HS-5 (cell line): ENCODE results near the gene GPD1L.
"Not testable (repeated sequence)": the region's sequence is repeated elsewhere in the genome, so short reads cannot be mapped to it uniquely, and the experiment has no call there.

Experiments
- DNase-seq: peaks from one replicate; pipeline ENCODE4 v3.0.0-alpha.2; 2012; ENCODE audit warnings: low read depth

GPD1L gene

GRCh38 chr3:32180141-32180784, 73.8 kb downstream of the GPD1L start:
- DNase-seq, result no peak

DNA sequence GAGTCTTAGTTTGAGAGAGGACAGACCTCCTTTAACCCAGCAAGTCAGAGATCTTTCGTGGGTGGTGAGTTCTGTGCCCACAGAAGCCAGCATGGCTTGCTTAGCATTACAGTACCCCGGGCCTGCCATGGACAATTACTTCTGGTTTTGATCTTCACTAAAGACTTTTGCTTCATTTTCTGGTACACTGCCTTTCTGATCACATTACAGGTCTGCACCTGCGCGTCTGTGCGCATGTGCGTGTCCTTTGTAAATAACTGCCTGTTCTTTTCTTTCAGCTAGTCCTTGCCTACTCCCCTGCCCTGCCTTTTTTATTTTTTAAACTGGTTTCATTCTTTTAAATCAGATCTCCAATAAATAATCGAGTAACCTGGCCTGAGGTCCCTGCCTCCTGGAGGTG, 74.9 kb downstream of the GPD1L start:
- DNase-seq, result no peak

DNA sequence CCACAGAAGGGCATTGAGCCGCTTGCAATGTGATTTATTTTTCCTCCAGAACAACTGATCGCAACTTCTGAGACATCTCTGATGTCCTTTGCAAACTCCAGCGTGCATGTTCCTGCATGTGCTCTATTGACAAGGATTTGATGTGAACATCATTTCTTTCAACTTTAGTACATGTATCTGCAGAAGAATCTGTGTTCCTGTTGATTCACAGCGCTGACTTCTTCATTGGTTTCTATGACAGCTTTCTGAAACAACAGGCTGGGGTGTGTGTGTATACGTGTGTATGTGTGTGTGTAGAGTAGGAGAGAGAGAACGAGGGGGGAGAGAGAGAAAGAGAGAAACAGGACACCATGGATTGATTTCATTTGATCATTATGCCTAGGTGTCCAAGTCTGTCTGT, 75.4 kb downstream of the GPD1L start:
- DNase-seq, result no peak

DNA sequence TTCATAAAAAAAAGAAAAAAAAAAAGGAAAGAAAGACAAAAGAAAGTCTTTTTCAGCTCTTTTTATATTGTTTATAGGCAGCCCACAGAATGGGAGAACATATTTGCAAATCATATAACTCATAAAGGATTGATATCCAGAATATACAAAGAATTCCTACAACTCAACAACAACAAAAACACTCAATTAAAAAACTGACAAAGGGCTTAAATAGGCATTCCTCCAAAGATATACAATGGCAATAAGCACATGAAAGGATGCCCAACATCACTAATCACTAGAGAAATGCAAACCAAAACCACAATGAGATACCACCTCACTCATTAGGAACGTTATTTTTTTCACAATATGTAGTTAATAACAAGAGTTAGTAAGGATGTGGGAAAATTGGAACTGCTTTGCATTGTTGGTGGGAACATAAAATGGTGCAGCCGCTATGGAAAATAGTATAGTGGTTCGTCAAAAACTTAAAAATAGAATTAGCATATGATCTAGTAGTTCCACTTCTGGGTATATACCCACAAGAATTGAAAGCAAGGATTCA, 77.8 kb downstream of the GPD1L start:
- no peak for DNase-seq

DNA sequence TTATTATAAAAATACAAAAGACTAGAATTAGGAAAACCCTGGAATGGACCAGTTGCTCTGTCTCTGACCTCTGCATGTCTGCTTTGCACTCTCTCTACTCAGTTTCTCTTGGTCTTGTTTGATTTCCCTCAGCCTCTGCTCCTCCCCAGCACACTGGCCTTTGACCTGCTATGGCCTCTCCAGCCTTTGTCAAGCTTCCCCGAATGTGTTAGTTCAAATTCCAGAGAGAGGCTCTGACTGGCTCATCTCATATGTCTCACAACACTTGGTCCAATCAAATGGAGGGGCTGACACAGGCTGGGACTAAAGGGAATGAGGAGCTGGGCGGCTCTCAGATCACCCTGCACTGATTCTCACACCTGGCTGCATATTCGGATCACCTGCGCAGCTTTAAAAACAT, 79.7 kb downstream of the GPD1L start:
- no peak for DNase-seq

DNA sequence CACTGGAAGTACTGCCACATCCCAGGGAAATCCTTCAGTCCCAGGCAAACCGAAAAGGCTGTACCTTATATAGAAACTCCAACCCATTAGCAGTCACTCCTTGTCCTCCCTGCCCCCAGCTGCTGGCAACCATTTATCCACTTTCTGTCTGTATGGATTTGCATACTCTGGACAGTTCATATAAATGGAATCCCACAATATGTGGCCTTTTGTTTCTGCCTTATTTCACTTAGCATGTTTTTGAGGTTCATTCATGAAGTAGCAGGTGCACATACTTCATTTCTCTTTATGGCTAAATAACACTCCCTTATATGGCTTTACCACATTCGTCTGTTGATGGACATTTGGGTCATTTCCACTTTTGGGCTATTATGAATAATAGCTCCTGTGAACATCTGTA, 80.5 kb downstream of the GPD1L start:
- no peak for DNase-seq

DNA sequence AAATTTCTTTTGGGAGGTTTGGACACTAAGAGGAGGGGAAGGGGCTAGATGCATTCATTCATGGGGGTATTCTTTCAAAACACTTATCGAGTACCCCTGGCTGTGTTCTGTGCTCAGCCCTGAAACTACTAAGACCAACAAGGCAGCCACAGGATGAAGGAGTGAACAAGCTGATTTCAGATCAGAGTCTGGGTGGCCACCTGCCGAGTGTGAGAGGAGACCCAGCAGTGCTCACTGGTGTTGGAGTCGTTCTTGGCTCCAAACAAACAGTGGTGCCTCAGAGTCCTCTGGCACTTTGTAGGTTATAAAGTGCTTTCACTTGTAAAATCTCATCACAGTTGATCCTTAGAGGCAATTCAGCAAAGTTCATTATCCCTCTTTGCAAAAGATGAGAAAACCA, 83.3 kb downstream of the GPD1L start:
- DNase-seq, result no peak

GRCh38 chr3:32190556-32190955, 84.1 kb downstream of the GPD1L start:
- DNase-seq, result not testable (repeated sequence)

DNA sequence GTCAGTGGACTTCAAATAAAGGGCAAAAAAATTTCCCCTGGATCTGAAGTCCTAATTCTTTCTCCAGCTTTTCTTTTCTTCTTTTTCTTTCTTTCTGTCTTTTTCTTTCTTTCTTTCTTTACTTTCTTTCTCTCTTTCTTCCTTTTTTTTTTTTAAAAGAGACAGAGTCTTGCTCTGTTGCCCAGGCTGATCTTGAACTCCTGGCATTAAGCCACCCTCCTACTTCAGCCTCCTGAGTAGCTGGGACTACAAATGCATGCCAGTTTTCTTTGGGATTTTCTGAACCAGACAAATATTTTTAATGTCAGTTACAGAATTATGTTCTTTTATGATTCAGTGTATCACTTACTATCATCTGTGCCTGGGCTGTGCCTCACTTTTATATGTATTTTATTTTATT, 86.7 kb downstream of the GPD1L start:
- no peak for DNase-seq

GRCh38 chr3:32194653-32195052, 88.2 kb downstream of the GPD1L start:
- no peak for DNase-seq

DNA sequence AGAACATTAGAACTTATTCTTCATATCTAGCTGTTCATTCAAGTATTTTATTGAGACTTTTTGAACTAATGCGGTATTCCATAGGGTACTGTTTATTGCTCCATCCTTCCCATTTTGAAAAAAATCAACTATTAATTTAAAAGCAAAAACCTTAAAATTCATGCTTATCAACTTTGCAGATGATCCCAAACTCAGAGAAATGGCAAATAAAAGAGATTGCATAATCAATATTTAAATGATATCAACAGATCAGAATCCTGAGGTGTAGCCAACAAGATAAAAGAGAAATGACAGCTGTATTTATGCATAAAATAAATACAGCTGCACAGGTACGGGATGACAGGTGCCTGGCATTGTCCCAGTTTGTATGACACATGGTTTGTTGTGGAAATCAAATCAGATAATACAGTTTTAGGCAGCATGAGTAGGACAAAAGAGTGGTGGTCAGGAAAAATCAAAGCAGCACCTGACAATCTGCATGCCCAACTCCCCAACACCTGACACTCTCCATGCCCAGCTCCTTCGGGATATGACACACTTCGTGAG, 89.6 kb downstream of the GPD1L start:
- no peak for DNase-seq

- no peak for DNase-seq
Measured at GRCh38 chr3:32197991-32198390, 91.6 kb downstream of the GPD1L start.

DNA sequence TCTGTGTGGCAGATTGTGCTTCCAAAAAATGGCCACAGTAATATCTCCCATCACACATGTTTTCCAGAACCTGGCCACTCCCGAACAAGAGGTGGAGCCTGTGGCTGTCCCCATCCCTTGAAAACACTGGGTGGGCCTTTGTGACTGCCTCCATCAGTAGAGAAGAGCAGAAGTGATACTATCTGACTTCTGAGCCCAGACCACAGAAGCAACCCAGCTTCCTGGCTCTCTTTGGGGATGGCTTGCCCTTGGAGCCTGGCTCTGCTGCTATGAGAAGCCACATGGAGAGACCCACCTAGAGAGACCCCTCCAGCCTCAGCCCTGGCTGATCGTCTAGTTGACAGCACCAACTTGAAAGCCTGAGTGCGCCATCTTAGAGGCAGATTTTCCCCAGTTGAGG, 92.3 kb downstream of the GPD1L start:
- no peak for DNase-seq

DNA sequence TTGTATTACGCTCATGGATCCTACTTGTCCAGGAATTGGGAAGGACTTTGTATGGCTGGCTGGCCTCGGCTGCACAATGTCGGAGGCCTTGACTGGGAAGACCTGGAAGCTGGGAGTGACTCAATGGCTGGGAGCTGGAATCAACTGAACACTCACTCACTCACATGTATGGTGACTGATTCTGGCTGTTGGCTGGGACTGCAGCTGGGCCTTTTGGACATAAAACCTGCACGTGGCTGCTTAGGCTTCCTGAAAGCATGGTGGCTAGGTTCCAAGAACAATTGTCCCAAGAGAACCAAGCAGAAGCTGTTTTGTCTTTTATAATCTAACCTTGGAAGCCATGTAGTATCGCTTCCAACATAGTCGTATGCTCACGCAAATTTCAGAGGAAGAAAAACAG, 94.1 kb downstream of the GPD1L start:
- DNase-seq, result no peak

DNA sequence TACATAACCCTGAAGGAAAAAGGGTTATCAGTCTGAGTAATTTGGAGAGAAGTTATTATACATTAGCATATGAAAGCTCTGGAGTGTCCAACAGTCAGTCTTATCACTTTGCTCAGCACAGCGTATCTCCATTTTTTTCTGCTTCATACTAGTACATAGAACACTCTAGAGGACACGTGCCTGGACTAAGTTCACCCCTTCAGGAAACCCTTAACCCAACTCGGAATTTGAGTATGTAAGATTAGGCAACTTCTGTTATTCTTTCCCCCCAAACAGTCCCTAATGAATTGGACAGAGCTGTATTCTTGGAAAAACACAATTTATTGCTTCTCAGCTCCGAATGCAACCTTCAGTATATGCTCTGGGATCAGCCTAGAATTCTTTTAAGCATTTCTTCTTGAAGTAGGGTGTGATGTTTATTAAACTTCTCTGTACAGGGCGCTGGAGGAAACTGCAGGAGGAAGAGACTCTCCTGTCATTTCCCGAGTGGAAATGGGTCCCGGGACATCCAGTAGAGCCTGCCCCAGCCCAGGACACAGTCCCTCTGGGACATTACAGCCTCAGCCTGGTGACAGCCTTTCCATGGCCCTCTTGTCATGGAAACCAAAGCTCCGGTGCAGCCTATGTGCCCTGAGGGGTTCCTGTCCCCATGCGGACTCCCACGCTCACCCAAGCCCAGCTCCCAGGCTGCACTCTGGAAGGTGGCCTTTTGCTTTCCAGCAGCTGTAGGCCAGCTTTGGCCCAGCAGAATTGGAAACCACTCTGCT, 94.8 kb downstream of the GPD1L start:
- DNase-seq, result no peak

GRCh38 chr3:32202496-32202895, 96.1 kb downstream of the GPD1L start:
- DNase-seq, result no peak

DNA sequence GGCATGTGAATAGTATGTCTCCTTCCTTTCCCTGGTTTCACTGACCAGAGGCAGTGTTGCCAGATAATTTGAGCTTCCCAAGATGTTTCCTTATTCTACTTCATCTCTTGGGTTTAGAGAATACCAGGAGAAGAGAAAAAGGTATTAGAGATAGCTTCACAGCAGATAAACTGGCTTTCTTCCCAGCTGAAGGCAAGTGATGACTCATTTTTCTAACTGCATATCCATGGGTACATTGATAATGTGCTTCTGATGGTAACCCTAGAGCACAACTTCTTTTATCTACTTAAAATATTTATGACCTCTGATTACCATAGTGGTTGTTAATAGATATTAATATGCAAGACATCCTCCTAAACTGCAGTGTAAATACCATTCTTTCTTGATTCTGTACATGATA, 97.4 kb downstream of the GPD1L start:
- DNase-seq, result no peak

DNA sequence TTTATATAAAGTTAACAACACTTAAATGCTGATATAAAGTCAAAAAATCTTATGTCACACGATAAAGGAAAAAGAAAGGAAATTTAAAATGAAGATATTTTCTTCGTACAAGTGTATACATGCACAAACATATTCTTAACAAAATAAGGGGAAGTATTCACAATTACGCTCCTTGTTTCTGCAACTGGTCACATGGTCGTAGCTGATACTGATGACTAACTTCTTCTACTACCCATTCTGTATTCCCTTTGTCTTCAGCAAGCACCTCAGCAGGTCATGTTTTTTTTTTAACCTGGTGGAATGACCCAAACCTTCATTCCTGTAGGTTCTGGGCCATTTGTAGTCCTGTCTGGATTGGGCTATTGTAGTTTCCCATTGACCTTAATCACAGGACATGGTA, 102.0 kb downstream of the GPD1L start:
- no peak for DNase-seq

GRCh38 chr3:32215185-32215584, 108.8 kb downstream of the GPD1L start:
- DNase-seq, result no peak

GRCh38 chr3:32216172-32216783, 109.9 kb downstream of the GPD1L start:
- DNase-seq, result no peak

DNA sequence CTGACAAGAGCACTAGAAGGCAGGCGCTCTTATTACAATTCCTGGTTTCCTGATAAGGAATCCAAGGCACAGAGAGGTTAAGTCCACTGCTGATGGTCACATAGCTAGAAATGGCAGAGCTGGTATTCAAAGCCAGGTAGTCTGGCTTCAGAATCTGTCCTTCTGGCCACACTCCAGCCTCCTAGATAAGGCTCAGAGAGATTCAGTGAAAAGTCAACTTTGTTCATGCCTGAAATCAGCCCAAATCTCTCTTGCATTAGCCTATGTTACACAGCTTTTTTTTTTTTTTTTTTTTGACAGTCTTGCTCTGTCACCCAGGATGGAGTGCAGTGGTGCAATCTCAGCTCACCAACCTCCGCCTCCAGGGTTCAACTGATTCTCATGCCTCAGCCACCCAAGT, 110.9 kb downstream of the GPD1L start:
- no peak for DNase-seq
